NCI-H345 (cell line): ENCODE measurements around the gene LTV1.
"Not testable (repeated sequence)": the region's sequence is repeated elsewhere in the genome, so short reads cannot be mapped to it uniquely, and the experiment has no call there.

Source experiments
- DNase-seq: peaks from one replicate; lab custom pipeline; 2025; lab: John Stamatoyannopoulos, UW

Gene LTV1

GRCh38 chr6:143842902-143843676 lies at the start of gene LTV1:
TSS of gene LTV1 (plus strand) at chr6:143843338. CDS start at chr6:143843478, 140 bp downstream.
- peak; percentile 96 for DNase-seq

GRCh38 chr6:143796551-143796950 lies 46.6 kb upstream of the LTV1 start:
- DNase-seq, result not testable (repeated sequence)

- DNase-seq, result not testable (repeated sequence)
Observed at GRCh38 chr6:143798487-143798886, 44.7 kb upstream of the LTV1 start.

- DNase-seq, result no peak
Observed at GRCh38 chr6:143802833-143803565, 40.1 kb upstream of the LTV1 start.

- DNase-seq, result no peak
Observed at GRCh38 chr6:143803769-143804568, 39.2 kb upstream of the LTV1 start.

- DNase-seq, result no peak
Observed at GRCh38 chr6:143804835-143805239, 38.3 kb upstream of the LTV1 start.

- no peak for DNase-seq
Observed at GRCh38 chr6:143806282-143807102, 36.6 kb upstream of the LTV1 start.

GRCh38 chr6:143807103-143807772 lies 35.9 kb upstream of the LTV1 start:
- DNase-seq, result no peak

- DNase-seq, result no peak
Observed at GRCh38 chr6:143810745-143811144, 32.4 kb upstream of the LTV1 start.

GRCh38 chr6:143811501-143812157 lies 31.5 kb upstream of the LTV1 start:
- no peak for DNase-seq

- no peak for DNase-seq
Observed at GRCh38 chr6:143817621-143818020, 25.5 kb upstream of the LTV1 start.

GRCh38 chr6:143821359-143821758 lies 21.8 kb upstream of the LTV1 start:
- DNase-seq, result no peak

GRCh38 chr6:143822584-143823024 lies 20.5 kb upstream of the LTV1 start:
- DNase-seq, result no peak

GRCh38 chr6:143823548-143823947 lies 19.6 kb upstream of the LTV1 start:
- DNase-seq, result no peak

- DNase-seq, result no peak
Observed at GRCh38 chr6:143828572-143828971, 14.6 kb upstream of the LTV1 start.

- DNase-seq, result no peak
Observed at GRCh38 chr6:143836150-143836549, 7.0 kb upstream of the LTV1 start.

- DNase-seq, result no peak
Observed at GRCh38 chr6:143838395-143838794, 4.7 kb upstream of the LTV1 start.

GRCh38 chr6:143839196-143839595 lies 3.9 kb upstream of the LTV1 start:
- no peak for DNase-seq

GRCh38 chr6:143840595-143841265 lies 2.4 kb upstream of the LTV1 start:
- DNase-seq, result no peak

- DNase-seq, result no peak
Observed at GRCh38 chr6:143842461-143842901, 657 bp upstream of the LTV1 start.
